Ovary (tissue), 3 donors: ENCODE data around the gene LHX4.

Source experiments
- POLR2A ChIP-seq: fragments of 450-650 bp; IDR thresholded peaks from one replicate; pipeline ENCODE4 v1.6.1; 2017; ENCODE audit warnings: antibody characterized with exemption, mild to moderate bottlenecking, moderate library complexity
- TF ChIP-seq, protein P1 (sequence below), 3 donors: fragments of 450-650 bp in 2 of 3; fragments of 200-600 bp in 1 of 3; IDR thresholded peaks; one replicate each; pipeline versions ENCODE4 v1.5.1 to v1.8.0; 2016 to 2022; ENCODE audit warnings: antibody characterized with exemption in 3 of 3, mild to moderate bottlenecking in 1 of 3
- donor health status: DM: no; HTN: no; CAD: no.

DNA sequence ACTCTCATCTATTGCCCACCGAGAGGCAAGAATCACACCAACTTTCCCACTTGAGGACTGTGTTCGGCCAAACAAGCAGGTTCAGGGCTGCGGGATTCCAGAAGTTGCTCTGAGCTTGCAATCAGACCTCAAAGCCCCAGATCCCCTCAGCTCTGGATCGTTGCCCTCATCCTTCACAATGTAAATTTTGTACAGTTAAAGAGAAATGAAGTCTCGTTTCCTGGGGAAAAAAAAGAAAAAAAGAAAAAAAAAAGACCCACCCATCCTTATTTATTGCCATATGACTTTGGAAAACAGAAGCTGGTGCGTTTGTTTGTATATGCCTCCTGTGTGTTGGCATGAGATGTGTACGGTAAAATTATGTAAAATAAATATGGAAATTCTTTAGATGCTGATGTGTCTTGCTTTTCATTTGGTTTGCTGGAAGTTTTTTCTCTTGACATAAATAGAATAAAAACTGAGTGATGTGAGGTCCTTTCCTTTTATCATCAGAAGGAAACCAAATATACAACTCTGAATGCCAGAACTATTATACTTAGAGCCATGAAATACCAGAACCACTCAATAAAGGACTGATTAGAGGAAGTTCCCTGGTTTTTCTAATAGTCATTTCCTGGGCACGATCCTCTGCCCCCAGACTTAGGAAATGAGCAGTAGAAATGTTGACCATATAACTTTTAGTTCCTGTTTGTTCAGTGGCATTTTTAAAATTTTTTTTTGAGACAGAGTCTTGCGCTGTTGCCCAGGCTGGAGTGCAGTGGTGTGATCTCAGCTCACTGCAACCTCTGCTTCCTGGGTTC is 48.7 kb downstream of the LHX4 start:
- TF ChIP-seq, protein P1, sequence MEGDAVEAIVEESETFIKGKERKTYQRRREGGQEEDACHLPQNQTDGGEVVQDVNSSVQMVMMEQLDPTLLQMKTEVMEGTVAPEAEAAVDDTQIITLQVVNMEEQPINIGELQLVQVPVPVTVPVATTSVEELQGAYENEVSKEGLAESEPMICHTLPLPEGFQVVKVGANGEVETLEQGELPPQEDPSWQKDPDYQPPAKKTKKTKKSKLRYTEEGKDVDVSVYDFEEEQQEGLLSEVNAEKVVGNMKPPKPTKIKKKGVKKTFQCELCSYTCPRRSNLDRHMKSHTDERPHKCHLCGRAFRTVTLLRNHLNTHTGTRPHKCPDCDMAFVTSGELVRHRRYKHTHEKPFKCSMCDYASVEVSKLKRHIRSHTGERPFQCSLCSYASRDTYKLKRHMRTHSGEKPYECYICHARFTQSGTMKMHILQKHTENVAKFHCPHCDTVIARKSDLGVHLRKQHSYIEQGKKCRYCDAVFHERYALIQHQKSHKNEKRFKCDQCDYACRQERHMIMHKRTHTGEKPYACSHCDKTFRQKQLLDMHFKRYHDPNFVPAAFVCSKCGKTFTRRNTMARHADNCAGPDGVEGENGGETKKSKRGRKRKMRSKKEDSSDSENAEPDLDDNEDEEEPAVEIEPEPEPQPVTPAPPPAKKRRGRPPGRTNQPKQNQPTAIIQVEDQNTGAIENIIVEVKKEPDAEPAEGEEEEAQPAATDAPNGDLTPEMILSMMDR (IDR thresholded peaks at IDR 0.05) = no peak
- no peak for TF ChIP-seq POLR2A
